GM21390 (cell line): Measurements from ENCODE around the gene LBH.

Source experiments
- ATAC-seq: cut with Tn5 transposase; IDR thresholded peaks from one replicate; pipeline ENCODE4 v1.9.1; 2021; ENCODE audit not compliant: unreplicated experiment

Gene LBH

GRCh38 chr2:30300456-30301221 lies 69.3 kb downstream of the LBH start:
- ATAC-seq, result no peak

GRCh38 chr2:30301551-30301950 lies 70.2 kb downstream of the LBH start:
- no peak for ATAC-seq

GRCh38 chr2:30302566-30302965 lies 71.2 kb downstream of the LBH start:
- ATAC-seq, result no peak

GRCh38 chr2:30303095-30303494 lies 71.8 kb downstream of the LBH start:
- no peak for ATAC-seq

- no peak for ATAC-seq
Observed at GRCh38 chr2:30305235-30305634, 73.9 kb downstream of the LBH start.

GRCh38 chr2:30306522-30306921 lies 75.2 kb downstream of the LBH start:
- ATAC-seq, result no peak

GRCh38 chr2:30308280-30308679 lies 76.9 kb downstream of the LBH start:
- ATAC-seq, result no peak
